Esophagus squamous epithelium (tissue), 5 donors: ENCODE measurements around the gene BCKDHB. TPM values are rescaled to one million over a fixed set of nuclear protein-coding genes. Genes with fewer than 3 reads are reported as not detected.
"Not testable (repeated sequence)": the region's sequence is repeated elsewhere in the genome, so short reads cannot be mapped to it uniquely, and the experiment has no call there.

Experiments
- DNase-seq: peaks from one replicate; lab custom pipeline; 2025; lab: John Stamatoyannopoulos, UW
- H3K27ac ChIP-seq, 4 donors: fragments of 200-600 bp; sonication (generic); one replicate each; pipeline ENCODE4 v1.5.1; 2016 to 2019; ENCODE audit warnings: mild to moderate bottlenecking in 1 of 4
- H3K27me3 ChIP-seq, 4 donors: fragments of 200-600 bp; sonication (generic); 1 replicate in 3 of 4; 2 replicates in 1 of 4; pipeline versions ENCODE4 v1.5.1 to v1.6.0; 2017 to 2021; ENCODE audit warnings: antibody characterized with exemption in 1 of 4
- H3K36me3 ChIP-seq, 3 donors: fragments of 200-600 bp; sonication (generic); one replicate each; pipeline ENCODE4 v1.5.1; 2016 to 2019
- H3K4me1 ChIP-seq, 3 donors: fragments of 200-600 bp; sonication (generic); one replicate each; pipeline ENCODE4 v1.5.1; 2017 to 2019
- H3K4me3 ChIP-seq, 4 donors: fragments of 200-600 bp; sonication (generic); 1 replicate in 3 of 4; 2 replicates in 1 of 4; pipeline ENCODE4 v1.5.1; 2016 to 2019; ENCODE audit warnings: mild to moderate bottlenecking in 2 of 4, moderate library complexity in 1 of 4
- H3K9me3 ChIP-seq, 3 donors: fragments of 200-600 bp; sonication (generic); one replicate each; pipeline ENCODE4 v1.5.1; 2016 to 2019
- CTCF ChIP-seq, 6 experiments: fragments of 450-650 bp in 4 of 6; fragments of 200-600 bp in 2 of 6; sonication (generic) in 2 of 6; IDR thresholded peaks; one replicate each; pipeline ENCODE4 v1.5.1; 2016 to 2019; ENCODE audit warnings: antibody characterized with exemption in 6 of 6, mild to moderate bottlenecking in 4 of 6, moderate library complexity in 4 of 6
- POLR2A ChIP-seq, 4 donors: fragments of 450-650 bp; IDR thresholded peaks; one replicate each; pipeline ENCODE4 v1.6.1; 2017; ENCODE audit warnings: antibody characterized with exemption in 4 of 4, mild to moderate bottlenecking in 4 of 4, moderate library complexity in 3 of 4
- WGBS, 2 donors: methylation state at CpG; one replicate each; pipeline ENCODE4 v1.1.5; 2018; 5-methylcytosine and 5-hydroxymethylcytosine counted together
- intact Hi-C: fragments of 100-400 bp; cut with DNase I; formaldehyde crosslinking; loops from one replicate; pipeline ENCODE4 v1.15.0; 2022
- total RNA-seq, 4 donors: library from RNA; depleted of rRNA; stranded (reverse); fragments of >200 nt; gene quantifications; one replicate each; pipeline ENCODE4 v1.1.0, GENCODE V29; 2016
- donor health status: DM: yes; HTN: yes; CAD: no.

The BCKDHB gene
- total RNA-seq, 4 donors from 2014 or later: 7.6 to 15.8 (median 9.0) TPM

DNA sequence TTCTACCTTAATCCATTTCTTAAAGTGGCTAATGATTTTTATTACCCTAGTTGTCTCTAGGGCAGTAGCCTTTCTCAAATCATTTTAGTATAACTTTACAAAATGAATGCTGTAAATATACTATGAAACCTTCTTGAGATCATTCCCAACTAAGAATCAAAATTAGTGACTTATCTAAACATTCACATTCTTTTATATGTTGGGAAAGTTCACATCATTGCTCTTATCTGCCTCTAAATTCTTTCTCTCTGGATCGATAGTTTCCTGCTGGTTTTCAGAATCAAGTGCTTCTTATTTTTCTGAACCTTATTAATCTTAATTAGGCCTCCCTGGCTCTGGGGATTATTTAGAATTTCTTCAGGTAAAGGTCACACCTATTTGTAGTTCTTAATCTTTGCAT lies 126.8 kb downstream of the BCKDHB start:
- Histone ChIP-seq H3K36me3 (no peaks in the 10 kb centered on the region), H3K9me3 (no peaks in the 10 kb centered on the region), H3K4me3 (no peak overlapping the region), H3K27ac (no peak overlapping the region), H3K27me3 (no peaks in the 10 kb centered on the region), H3K4me1 (no peaks in the 10 kb centered on the region)
- DNase-seq: no peak
- intact Hi-C loops: no loop called here
- no peak for TF ChIP-seq CTCF (IDR thresholded peaks at IDR 0.05)
- no peak for TF ChIP-seq POLR2A (IDR thresholded peaks at IDR 0.05)
- WGBS, 2 donors: 86 to 93% methylated on average over 1 of the region's 1 CpG

DNA sequence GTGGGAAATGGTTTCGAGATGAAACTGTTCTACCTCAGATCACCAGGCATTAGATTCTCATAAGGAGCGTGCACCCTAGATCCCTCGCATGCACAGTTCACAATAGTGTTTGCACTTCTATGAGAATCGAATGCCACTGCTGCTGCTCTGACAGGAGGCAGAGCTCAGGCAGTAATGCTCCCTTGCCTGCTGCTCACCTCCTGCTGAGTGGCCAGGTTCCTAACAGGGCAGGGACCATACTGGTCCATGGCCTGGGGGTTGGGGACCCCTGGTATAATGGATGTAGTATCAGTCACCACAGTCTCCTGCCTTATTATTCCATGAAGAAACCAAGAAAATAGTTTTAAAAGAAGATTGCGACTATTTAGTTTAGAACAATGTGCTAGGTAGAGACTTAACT lies 127.5 kb downstream of the BCKDHB start:
- no peak overlapping the region for H3K4me3 ChIP-seq
- H3K27me3 ChIP-seq: no peaks in the 10 kb centered on the region
- intact Hi-C loops: no loop called here
- H3K27ac ChIP-seq: no peak overlapping the region
- TF ChIP-seq CTCF (IDR thresholded peaks at IDR 0.05): no peak
- no peak for TF ChIP-seq POLR2A (IDR thresholded peaks at IDR 0.05)
- H3K36me3 ChIP-seq: no peaks in the 10 kb centered on the region
- H3K4me1 ChIP-seq: no peaks in the 10 kb centered on the region
- H3K9me3 ChIP-seq: no peaks in the 10 kb centered on the region
- no peak for DNase-seq
- WGBS, 2 donors: 85 to 87% methylated on average over 5 of the region's 5 CpGs

DNA sequence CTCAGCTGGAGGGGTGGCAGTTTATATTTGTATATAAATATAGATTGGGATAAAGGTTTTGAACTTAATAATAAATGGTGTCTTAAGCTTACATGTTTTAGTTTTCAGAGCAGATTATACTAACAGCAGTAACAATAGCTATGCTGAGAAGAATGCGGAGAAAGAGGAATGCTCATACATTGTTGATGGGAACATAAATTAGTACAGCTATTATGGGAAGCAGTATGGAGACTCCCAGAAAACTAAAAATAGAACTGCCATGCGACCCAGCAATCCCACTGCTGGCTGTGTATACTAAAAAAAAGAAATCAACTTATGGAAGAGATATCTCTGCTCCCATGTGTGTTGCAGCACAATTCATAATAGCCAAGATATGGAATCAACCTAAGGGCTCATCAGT lies 127.9 kb downstream of the BCKDHB start:
- no peaks in the 10 kb centered on the region for H3K4me1 ChIP-seq
- H3K36me3 ChIP-seq: no peaks in the 10 kb centered on the region
- intact Hi-C loops: no loop called here
- H3K27ac ChIP-seq: no peak overlapping the region
- no peaks in the 10 kb centered on the region for H3K27me3 ChIP-seq
- no peak overlapping the region for H3K4me3 ChIP-seq
- 57 to 77% methylated on average over 2 of the region's 2 CpGs for WGBS, 2 donors
- no peak for DNase-seq
- H3K9me3 ChIP-seq: no peaks in the 10 kb centered on the region
- TF ChIP-seq CTCF (IDR thresholded peaks at IDR 0.05) (no peak), POLR2A (IDR thresholded peaks at IDR 0.05) (no peak)

GRCh38 chr6:80234908-80235307 lies 128.4 kb downstream of the BCKDHB start:
- no peak for DNase-seq
- H3K4me3 ChIP-seq: no peak overlapping the region
- TF ChIP-seq POLR2A (IDR thresholded peaks at IDR 0.05) (no peak), CTCF (IDR thresholded peaks at IDR 0.05) (no peak)
- no peaks in the 10 kb centered on the region for H3K4me1 ChIP-seq
- no peaks in the 10 kb centered on the region for H3K9me3 ChIP-seq
- H3K36me3 ChIP-seq: no peaks in the 10 kb centered on the region
- 79 to 96% methylated on average over 1 of the region's 1 CpG for WGBS, 2 donors
- intact Hi-C loops: no loop called here
- H3K27ac ChIP-seq: no peak overlapping the region
- H3K27me3 ChIP-seq: no peaks in the 10 kb centered on the region

GRCh38 chr6:80235647-80236046 lies 129.2 kb downstream of the BCKDHB start:
- no peak for DNase-seq
- TF ChIP-seq CTCF (IDR thresholded peaks at IDR 0.05) (no peak), POLR2A (IDR thresholded peaks at IDR 0.05) (no peak)
- no peak overlapping the region for H3K27ac ChIP-seq
- H3K27me3 ChIP-seq: no peaks in the 10 kb centered on the region
- H3K4me3 ChIP-seq: no peak overlapping the region
- H3K9me3 ChIP-seq: no peaks in the 10 kb centered on the region
- WGBS, 2 donors: 100% methylated on average over 1 of the region's 1 CpG
- H3K4me1 ChIP-seq: no peaks in the 10 kb centered on the region
- no peaks in the 10 kb centered on the region for H3K36me3 ChIP-seq
- intact Hi-C loops: no loop called here

DNA sequence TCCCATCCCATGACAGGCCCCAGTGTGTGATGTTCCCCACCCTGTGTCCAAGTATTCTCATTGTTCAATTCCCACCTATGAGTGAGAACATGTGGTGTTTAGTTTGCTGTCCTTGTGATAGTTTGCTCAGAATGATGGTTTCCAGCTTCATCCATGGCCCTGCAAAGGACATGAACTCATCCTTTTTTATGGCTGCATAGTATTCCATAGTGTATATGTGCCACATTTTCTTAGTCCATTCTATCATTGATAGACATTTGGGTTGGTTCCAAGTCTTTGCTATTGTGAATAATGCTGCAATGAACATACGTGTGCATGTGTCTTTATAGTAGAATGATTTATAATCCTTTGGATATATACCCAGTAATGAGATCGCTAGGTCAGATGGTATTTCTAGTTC lies 132.3 kb downstream of the BCKDHB start:
- H3K4me1 ChIP-seq, H3K4me3 ChIP-seq, H3K36me3 ChIP-seq, H3K27me3 ChIP-seq, H3K27ac ChIP-seq, H3K9me3 ChIP-seq, intact Hi-C loops, DNase-seq: not testable (repeated sequence)
- 90 to 96% methylated on average over 2 of the region's 2 CpGs for WGBS, 2 donors
